ENCODE measurements around the gene SNX27. TPM values are rescaled to one million over a fixed set of nuclear protein-coding genes. Genes with fewer than 3 reads are reported as not detected.

SNX27 gene
- total RNA-seq, 1 experiment from 2014 or later: 42.2 TPM

DNA sequence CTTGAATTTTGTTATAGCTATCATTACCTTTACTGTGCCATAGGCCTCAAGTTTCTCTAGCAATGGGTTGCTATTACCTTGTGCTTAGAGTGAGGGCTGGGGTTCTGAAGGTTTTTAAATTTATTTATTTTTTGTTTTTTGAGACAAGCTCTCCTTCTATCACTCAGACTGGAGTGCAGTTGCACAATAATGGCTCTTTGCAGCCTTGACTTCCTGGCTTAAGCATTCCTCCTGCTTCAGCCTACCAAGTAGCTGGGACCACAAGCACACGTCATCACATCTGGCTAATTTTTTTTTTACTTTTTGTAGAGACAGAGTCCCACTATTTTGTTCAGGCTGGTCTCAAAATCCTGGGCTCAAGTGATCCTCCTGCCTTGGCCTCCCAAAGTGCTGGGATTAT is 41.5 kb downstream of the SNX27 start:
- CTCF ChIA-PET: no interaction called here
- H3K27ac ChIP-seq (ENCODE audit: low read depth, low read length): no peak overlapping the region
- no peaks in the 10 kb centered on the region for H3K27me3 ChIP-seq (ENCODE audit: insufficient read depth, low read length)
- RAD21 ChIA-PET (ENCODE audit: low non-redundant PET in 1 of 2, low total read pairs in 2 of 2, uncharacterized antibody in 2 of 2, unreplicated experiment in 2 of 2): interaction anchor here in 1 of 2 experiments (0.7 kb wide), 1 partner anchor 49 kb away, joined by 3 read pairs; no protein-coding TSS in a partner anchor
- ATAC-seq: no peak
- H3K4me1 ChIP-seq (ENCODE audit: control insufficient read depth in 1 of 2, insufficient read depth in 2 of 2, low read length in 2 of 2): no peaks in the 10 kb centered on the region
- H3K9me2 ChIP-seq (ENCODE audit: insufficient read depth): no peaks in the 10 kb centered on the region
- BruUV-seq (replicated peaks): no TSS peak
- no peaks in the 10 kb centered on the region for H3K9me3 ChIP-seq (ENCODE audit: control insufficient read depth in 1 of 2, insufficient read depth in 1 of 2, low read depth in 1 of 2, low read length in 2 of 2)
- TF ChIP-seq ZFX (IDR thresholded peaks at IDR 0.05): no peak
- TF ChIP-seq EGR1 (IDR thresholded peaks at IDR 0.05; ENCODE audit: low read depth): no peak
- no peak for TF ChIP-seq SRF (IDR thresholded peaks at IDR 0.05; ENCODE audit: low read depth)
- TF ChIP-seq, protein P1, sequence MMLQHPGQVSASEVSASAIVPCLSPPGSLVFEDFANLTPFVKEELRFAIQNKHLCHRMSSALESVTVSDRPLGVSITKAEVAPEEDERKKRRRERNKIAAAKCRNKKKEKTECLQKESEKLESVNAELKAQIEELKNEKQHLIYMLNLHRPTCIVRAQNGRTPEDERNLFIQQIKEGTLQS (IDR thresholded peaks at IDR 0.05): no peak
- no peak for TF ChIP-seq JUND (IDR thresholded peaks at IDR 0.05)
- TF ChIP-seq, protein P2, sequence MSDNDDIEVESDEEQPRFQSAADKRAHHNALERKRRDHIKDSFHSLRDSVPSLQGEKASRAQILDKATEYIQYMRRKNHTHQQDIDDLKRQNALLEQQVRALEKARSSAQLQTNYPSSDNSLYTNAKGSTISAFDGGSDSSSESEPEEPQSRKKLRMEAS (IDR thresholded peaks at IDR 0.05): no peak
- no peaks in the 10 kb centered on the region for H3K36me3 ChIP-seq (ENCODE audit: control insufficient read depth in 1 of 2, insufficient read depth in 2 of 2, low read length in 2 of 2)
- H2AFZ ChIP-seq (ENCODE audit: low read depth, low read length, poor library complexity, severe bottlenecking): no peak overlapping the region
- peaks cover 20% of the 10 kb centered on the region for H3K79me2 ChIP-seq (ENCODE audit: insufficient read depth, low read length)
- no peak overlapping the region for H3K4me3 ChIP-seq (replicated peaks in 1 of 2; ENCODE audit: low read depth in 1 of 2, low read length in 2 of 2)
- no peak overlapping the region for H3K4me2 ChIP-seq (ENCODE audit: low read length)
- POLR2A ChIA-PET: no interaction called here
- no peak overlapping the region for H3K9ac ChIP-seq (ENCODE audit: low read length)
- no peaks in the 10 kb centered on the region for H4K20me1 ChIP-seq (ENCODE audit: insufficient read depth)
- intact Hi-C loops (cut with micrococcal nuclease): no loop called here
- DNase-seq (ENCODE audit: low read depth, low spot score): no peak

DNA sequence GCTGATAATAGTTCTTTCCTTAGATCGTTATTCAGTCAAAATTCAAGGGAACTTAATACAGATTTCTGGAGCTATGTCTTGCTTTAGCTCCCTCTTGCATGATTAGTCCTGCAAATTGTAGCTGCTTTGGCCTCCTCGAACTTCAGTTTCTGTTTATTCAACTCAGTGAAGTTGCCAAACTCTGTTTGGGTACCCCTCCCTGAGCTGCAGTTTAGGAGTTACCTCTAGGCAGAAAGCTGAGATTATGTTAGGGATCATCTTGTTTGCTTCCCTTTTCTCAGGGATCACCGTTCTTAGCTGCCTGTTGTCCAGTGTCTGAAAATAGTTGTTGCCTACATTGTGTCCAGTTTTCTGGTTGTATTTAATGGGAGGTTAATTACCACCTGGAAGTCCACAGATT is 43.5 kb downstream of the SNX27 start:
- DNase-seq (ENCODE audit: low read depth, low spot score): no peak
- no peak overlapping the region for H3K9ac ChIP-seq (ENCODE audit: low read length)
- H3K4me2 ChIP-seq (ENCODE audit: low read length): no peak overlapping the region
- no peaks in the 10 kb centered on the region for H3K4me1 ChIP-seq (ENCODE audit: control insufficient read depth in 1 of 2, insufficient read depth in 2 of 2, low read length in 2 of 2)
- ATAC-seq: no peak
- ChIA-PET RAD21 (ENCODE audit: low non-redundant PET in 1 of 2, low total read pairs in 2 of 2, uncharacterized antibody in 2 of 2, unreplicated experiment in 2 of 2) (no interaction called here), POLR2A (no interaction called here), CTCF (interaction anchor here (1.6 kb wide), 1 partner anchor 38 kb away, joined by 4 read pairs; no protein-coding TSS in a partner anchor)
- H3K27me3 ChIP-seq (ENCODE audit: insufficient read depth, low read length): no peaks in the 10 kb centered on the region
- no peaks in the 10 kb centered on the region for H3K36me3 ChIP-seq (ENCODE audit: control insufficient read depth in 1 of 2, insufficient read depth in 2 of 2, low read length in 2 of 2)
- H3K79me2 ChIP-seq (ENCODE audit: insufficient read depth, low read length): peaks cover 17% of the 10 kb centered on the region
- no peaks in the 10 kb centered on the region for H4K20me1 ChIP-seq (ENCODE audit: insufficient read depth)
- no peak overlapping the region for H3K4me3 ChIP-seq (replicated peaks in 1 of 2; ENCODE audit: low read depth in 1 of 2, low read length in 2 of 2)
- no peaks in the 10 kb centered on the region for H3K9me3 ChIP-seq (ENCODE audit: control insufficient read depth in 1 of 2, insufficient read depth in 1 of 2, low read depth in 1 of 2, low read length in 2 of 2)
- H3K27ac ChIP-seq (ENCODE audit: low read depth, low read length): no peak overlapping the region
- TF ChIP-seq, protein P3, sequence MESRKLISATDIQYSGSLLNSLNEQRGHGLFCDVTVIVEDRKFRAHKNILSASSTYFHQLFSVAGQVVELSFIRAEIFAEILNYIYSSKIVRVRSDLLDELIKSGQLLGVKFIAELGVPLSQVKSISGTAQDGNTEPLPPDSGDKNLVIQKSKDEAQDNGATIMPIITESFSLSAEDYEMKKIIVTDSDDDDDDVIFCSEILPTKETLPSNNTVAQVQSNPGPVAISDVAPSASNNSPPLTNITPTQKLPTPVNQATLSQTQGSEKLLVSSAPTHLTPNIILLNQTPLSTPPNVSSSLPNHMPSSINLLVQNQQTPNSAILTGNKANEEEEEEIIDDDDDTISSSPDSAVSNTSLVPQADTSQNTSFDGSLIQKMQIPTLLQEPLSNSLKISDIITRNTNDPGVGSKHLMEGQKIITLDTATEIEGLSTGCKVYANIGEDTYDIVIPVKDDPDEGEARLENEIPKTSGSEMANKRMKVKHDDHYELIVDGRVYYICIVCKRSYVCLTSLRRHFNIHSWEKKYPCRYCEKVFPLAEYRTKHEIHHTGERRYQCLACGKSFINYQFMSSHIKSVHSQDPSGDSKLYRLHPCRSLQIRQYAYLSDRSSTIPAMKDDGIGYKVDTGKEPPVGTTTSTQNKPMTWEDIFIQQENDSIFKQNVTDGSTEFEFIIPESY (IDR thresholded peaks at IDR 0.05; ENCODE audit: extremely low read depth, insufficient replicate concordance, low read length): no peak
- TF ChIP-seq ELF1 (IDR thresholded peaks at IDR 0.05; ENCODE audit: borderline replicate concordance, low read depth): no peak
- no TSS peak for BruUV-seq (replicated peaks)
- intact Hi-C loops (cut with micrococcal nuclease): no loop called here
- no peaks in the 10 kb centered on the region for H3K9me2 ChIP-seq (ENCODE audit: insufficient read depth)
- no peak overlapping the region for H2AFZ ChIP-seq (ENCODE audit: low read depth, low read length, poor library complexity, severe bottlenecking)

All from HCT116 (cell line).